Upper lobe of right lung (tissue), 1 donor: ENCODE data around the gene LRRC56. TPM values are rescaled to one million over a fixed set of nuclear protein-coding genes. Genes with fewer than 3 reads are reported as not detected.

ENCODE experiments used
- ATAC-seq: fragments of 200-7000 bp; cut with Tn5 transposase; one replicate; pipeline ENCODE4 v1.9.1; 2020; ENCODE audit warnings: mild to moderate bottlenecking, moderate library complexity
- DNase-seq: peaks from one replicate; pipeline ENCODE4 v3.0.0-alpha.2; 2020
- H3K27ac ChIP-seq: fragments of 200-600 bp; one replicate; pipeline ENCODE4 v1.8.0; 2022
- H3K27me3 ChIP-seq: fragments of 200-600 bp; one replicate; pipeline ENCODE4 v1.8.0; 2022; ENCODE audit warnings: mild to moderate bottlenecking
- H3K36me3 ChIP-seq: fragments of 200-600 bp; one replicate; pipeline ENCODE4 v1.8.0; 2022
- H3K4me1 ChIP-seq: fragments of 200-600 bp; one replicate; pipeline ENCODE4 v1.8.0; 2022
- H3K4me3 ChIP-seq: fragments of 200-600 bp; one replicate; pipeline ENCODE4 v1.8.0; 2022; ENCODE audit warnings: mild to moderate bottlenecking
- H3K9me3 ChIP-seq: fragments of 200-600 bp; one replicate; pipeline ENCODE4 v1.8.0; 2022
- intact Hi-C: fragments of 100-400 bp; cut with DNase I; formaldehyde crosslinking; loops from one replicate; pipeline ENCODE4 v1.11.0; 2022
- total RNA-seq: library from RNA; stranded (reverse); fragmentation: NEBNext Ultra II Directional; extraction: Animal tissue kit (Norgen Biotek cat#: 25700); gene quantifications from one replicate; pipeline ENCODE4 v1.2.1, GENCODE V29; 2021
- TF ChIP-seq, protein P1 (sequence below): fragments of 200-600 bp; IDR thresholded peaks from one replicate; pipeline ENCODE4 v1.8.0; 2022; ENCODE audit warnings: antibody characterized with exemption
- donor health status: DM: no; HTN: yes; CAD: no; lungs with severe emphysema.

LRRC56 gene
- total RNA-seq, 1 donor from 2014 or later = 3.2 TPM

DNA sequence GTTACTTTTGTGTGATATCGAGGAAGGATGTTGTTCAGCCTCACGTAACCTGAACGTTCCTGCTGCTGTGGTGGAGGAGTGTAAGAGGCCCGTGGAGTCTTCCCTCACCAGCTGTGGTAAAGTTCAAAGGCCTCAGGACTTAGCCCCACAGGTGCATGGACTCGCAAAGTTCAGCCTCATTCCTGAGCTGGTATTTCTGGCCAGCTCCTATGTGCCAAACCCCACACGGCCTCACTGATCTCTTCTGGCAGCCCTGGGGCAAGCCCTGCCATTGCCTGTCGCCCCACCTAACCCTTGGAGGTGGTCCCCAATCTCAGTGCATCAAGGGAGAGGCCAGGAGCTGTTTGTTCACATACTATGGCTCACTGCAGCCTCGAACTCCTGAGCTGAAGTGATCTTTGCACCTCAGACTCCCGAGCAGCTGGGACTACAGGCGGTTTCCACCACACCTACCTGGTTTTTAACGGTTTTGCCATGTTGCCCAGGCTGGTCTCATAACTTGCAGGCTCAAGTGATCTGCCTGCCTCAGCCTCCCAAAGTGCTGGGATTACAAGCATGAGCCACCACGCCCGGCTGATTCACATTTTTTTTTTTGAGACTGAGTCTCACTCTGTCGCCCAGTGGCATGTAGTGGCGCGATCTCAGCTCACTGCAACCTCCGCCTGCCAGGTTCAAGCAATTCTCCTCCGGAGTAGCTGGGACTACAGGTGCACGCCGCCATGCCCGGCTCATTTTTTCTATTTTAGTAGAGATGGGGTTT is 41.1 kb downstream of the LRRC56 start:
- peaks cover 26% of the 10 kb centered on the region for H3K4me1 ChIP-seq
- H3K4me3 ChIP-seq = peak overlapping the region; percentile 89

DNA sequence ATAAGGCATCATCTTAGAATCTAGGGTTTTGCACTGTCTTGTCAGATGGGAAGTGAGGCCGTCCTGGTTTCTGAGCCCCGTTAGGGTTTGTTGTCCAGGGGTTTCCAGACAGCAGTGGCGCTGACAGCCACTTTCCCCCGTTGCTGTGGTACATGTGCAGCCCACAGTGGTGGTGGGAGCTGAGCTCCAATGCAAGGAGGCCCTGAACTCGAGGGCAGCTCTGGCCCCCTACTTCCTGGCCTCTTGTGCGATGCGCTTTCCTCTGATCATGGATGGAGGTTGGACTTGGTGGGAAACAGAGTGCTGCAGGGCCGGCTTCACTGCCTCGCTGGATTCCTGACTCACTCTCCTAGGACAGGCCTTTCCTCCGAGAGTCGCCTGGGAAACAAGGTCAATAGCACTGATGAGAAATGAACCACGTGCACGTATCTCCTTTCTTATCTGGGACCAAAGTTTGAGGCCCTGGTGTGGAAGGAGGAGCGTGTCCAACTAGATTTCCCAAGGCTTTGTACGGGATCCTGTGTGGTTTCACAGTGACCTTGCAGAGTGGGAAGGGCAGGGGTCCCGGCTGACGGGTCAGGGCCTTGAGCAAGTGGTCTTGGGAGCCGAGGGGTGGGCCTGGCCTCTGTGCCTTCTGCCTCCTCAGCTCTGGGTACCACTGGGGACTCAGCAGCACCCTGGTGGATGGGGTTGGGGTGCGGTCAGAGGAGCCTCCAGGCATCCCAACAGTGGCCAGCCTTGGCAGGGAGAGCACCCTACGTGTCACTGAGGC is 42.7 kb downstream of the LRRC56 start:
- Histone ChIP-seq H3K9me3 (no peaks in the 10 kb centered on the region), H3K27me3 (no peaks in the 10 kb centered on the region), H3K4me3 (no peak overlapping the region), H3K27ac (no peak overlapping the region), H3K36me3 (peaks cover 35% of the 10 kb centered on the region), H3K4me1 (peaks cover 24% of the 10 kb centered on the region)
- ATAC-seq = no peak
- TF ChIP-seq, protein P1, sequence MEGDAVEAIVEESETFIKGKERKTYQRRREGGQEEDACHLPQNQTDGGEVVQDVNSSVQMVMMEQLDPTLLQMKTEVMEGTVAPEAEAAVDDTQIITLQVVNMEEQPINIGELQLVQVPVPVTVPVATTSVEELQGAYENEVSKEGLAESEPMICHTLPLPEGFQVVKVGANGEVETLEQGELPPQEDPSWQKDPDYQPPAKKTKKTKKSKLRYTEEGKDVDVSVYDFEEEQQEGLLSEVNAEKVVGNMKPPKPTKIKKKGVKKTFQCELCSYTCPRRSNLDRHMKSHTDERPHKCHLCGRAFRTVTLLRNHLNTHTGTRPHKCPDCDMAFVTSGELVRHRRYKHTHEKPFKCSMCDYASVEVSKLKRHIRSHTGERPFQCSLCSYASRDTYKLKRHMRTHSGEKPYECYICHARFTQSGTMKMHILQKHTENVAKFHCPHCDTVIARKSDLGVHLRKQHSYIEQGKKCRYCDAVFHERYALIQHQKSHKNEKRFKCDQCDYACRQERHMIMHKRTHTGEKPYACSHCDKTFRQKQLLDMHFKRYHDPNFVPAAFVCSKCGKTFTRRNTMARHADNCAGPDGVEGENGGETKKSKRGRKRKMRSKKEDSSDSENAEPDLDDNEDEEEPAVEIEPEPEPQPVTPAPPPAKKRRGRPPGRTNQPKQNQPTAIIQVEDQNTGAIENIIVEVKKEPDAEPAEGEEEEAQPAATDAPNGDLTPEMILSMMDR = no peak
- DNase-seq = no peak
- intact Hi-C loops = no loop called here

More for the DNA sequence above, 41.1 kb downstream of the LRRC56 start:
- Histone ChIP-seq H3K9me3 (no peaks in the 10 kb centered on the region), H3K27ac (no peak overlapping the region), H3K36me3 (peaks cover 19% of the 10 kb centered on the region), H3K27me3 (no peaks in the 10 kb centered on the region)
- no peak for ATAC-seq
- no peak for DNase-seq
- TF ChIP-seq, protein P1 = no peak
- intact Hi-C loops = no loop called here

DNA sequence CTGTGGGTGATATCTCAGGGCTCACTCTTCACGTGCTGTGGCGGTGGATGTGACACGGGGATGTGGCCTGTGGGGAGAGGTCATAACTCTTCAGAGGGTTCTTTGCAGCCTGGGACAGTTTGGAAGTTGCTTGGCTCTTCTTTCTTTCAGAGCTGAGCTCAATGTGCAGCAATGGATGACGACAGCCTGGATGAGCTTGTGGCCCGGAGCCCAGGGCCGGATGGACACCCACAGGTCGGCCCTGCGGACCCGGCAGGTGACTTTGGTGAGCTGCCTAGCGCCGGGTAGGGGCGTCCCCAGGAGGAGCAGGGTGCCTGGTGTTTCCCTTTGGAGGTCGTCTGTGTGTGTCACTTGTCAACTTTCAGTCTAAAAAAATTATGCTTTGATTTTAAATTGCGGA is 44.0 kb downstream of the LRRC56 start:
- H3K9me3 ChIP-seq = no peaks in the 10 kb centered on the region
- no peak for ATAC-seq
- peaks cover 18% of the 10 kb centered on the region for H3K4me1 ChIP-seq
- TF ChIP-seq, protein P1 = no peak
- H3K27ac ChIP-seq = no peak overlapping the region
- no peak for DNase-seq
- H3K27me3 ChIP-seq = no peaks in the 10 kb centered on the region
- intact Hi-C loops = no loop called here
- no peak overlapping the region for H3K4me3 ChIP-seq
- H3K36me3 ChIP-seq = peaks cover 38% of the 10 kb centered on the region

DNA sequence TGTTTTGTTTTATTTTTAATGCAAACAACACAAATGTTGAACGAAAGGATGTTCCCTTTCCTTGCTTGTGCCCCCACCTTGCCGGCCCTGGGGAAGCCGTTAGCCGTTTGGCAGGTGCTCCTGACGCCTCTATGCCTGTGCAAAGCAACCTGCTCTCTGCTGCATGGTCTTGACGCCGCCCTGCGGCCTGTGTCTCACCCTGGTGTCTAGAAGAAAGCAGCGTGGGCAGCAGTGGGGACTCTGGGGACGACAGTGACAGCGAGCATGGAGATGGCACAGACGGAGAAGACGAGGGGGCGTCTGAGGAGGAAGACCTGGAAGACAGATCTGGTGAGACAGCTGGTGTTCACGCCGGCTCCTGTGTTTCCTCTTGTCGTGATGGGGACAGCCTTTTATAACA is 44.4 kb downstream of the LRRC56 start:
- Histone ChIP-seq H3K4me1 (peaks cover 18% of the 10 kb centered on the region), H3K27ac (no peak overlapping the region), H3K4me3 (no peak overlapping the region), H3K27me3 (no peaks in the 10 kb centered on the region), H3K36me3 (peaks cover 42% of the 10 kb centered on the region), H3K9me3 (no peaks in the 10 kb centered on the region)
- ATAC-seq = no peak
- TF ChIP-seq, protein P1 = no peak
- intact Hi-C loops = no loop called here
- no peak for DNase-seq

DNA sequence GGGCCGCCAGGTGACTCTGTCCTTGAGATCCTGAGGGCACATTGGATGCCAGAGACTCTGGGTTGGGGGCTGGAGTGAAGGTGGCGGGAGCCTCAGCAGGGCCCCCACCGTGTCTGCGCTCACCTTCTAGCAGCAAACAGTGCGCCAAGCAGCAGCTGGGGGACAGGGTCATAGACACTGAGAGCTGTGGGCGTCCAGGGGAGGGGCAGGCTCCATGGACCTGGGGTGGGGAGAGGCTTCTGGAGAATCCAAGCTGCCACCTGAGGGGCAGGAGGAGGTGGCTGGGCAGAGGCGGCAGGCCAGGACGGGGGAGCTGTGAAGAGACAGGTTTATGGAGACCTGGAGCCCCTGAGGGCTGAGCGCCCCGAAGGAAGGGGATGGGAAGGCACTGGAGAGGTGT is 47.0 kb downstream of the LRRC56 start:
- TF ChIP-seq, protein P1 = no peak
- H3K36me3 ChIP-seq = peaks cover 67% of the 10 kb centered on the region

More for the DNA sequence above, 47.0 kb downstream of the LRRC56 start:
- no peaks in the 10 kb centered on the region for H3K27me3 ChIP-seq
- no peak for DNase-seq
- no peak overlapping the region for H3K4me3 ChIP-seq
- no peak overlapping the region for H3K27ac ChIP-seq
- intact Hi-C loops = no loop called here
- no peaks in the 10 kb centered on the region for H3K4me1 ChIP-seq
- no peak for ATAC-seq
- no peaks in the 10 kb centered on the region for H3K9me3 ChIP-seq
